Stimulated activated CD8-positive, alpha-beta memory T cell treated with anti-CD3 and anti-CD28 coated beads, Interleukin-7, amount 100 ng/mL, for 24 hours (primary cell): ENCODE data around the gene UXS1.

ENCODE experiments used
- DNase-seq: peaks from one replicate; pipeline ENCODE4 v3.0.0-alpha.2; 2020; ENCODE audit warnings: low read depth

Gene UXS1

GRCh38 chr2:106189325-106189724 lies 4.8 kb downstream of the UXS1 start:
- DNase-seq, result no peak

GRCh38 chr2:106187273-106187891 lies 6.7 kb downstream of the UXS1 start:
- DNase-seq, result no peak

- no peak for DNase-seq
Observed at GRCh38 chr2:106185475-106186184, 8.5 kb downstream of the UXS1 start.

- no peak for DNase-seq
Observed at GRCh38 chr2:106184857-106185256, 9.2 kb downstream of the UXS1 start.

- no peak for DNase-seq
Observed at GRCh38 chr2:106184394-106184793, 9.7 kb downstream of the UXS1 start.

GRCh38 chr2:106183101-106183696 lies 10.9 kb downstream of the UXS1 start:
- DNase-seq, result no peak

- no peak for DNase-seq
Observed at GRCh38 chr2:106181064-106181463, 13.0 kb downstream of the UXS1 start.

GRCh38 chr2:106180602-106181001 lies 13.5 kb downstream of the UXS1 start:
- no peak for DNase-seq

GRCh38 chr2:106178716-106179115 lies 15.4 kb downstream of the UXS1 start:
- DNase-seq, result no peak

- no peak for DNase-seq
Observed at GRCh38 chr2:106177581-106177980, 16.5 kb downstream of the UXS1 start.

GRCh38 chr2:106176446-106177099 lies 17.5 kb downstream of the UXS1 start:
- DNase-seq, result no peak

- no peak for DNase-seq
Observed at GRCh38 chr2:106175086-106175850, 18.8 kb downstream of the UXS1 start.

- DNase-seq, result no peak
Observed at GRCh38 chr2:106174056-106174455, 20.0 kb downstream of the UXS1 start.

- no peak for DNase-seq
Observed at GRCh38 chr2:106172649-106173048, 21.5 kb downstream of the UXS1 start.

GRCh38 chr2:106168657-106169056 lies 25.4 kb downstream of the UXS1 start:
- no peak for DNase-seq

- DNase-seq, result no peak
Observed at GRCh38 chr2:106167067-106167466, 27.0 kb downstream of the UXS1 start.

- DNase-seq, result no peak
Observed at GRCh38 chr2:106165561-106165960, 28.5 kb downstream of the UXS1 start.

GRCh38 chr2:106165029-106165428 lies 29.1 kb downstream of the UXS1 start:
- no peak for DNase-seq

GRCh38 chr2:106163948-106164545 lies 30.1 kb downstream of the UXS1 start:
- no peak for DNase-seq

GRCh38 chr2:106161938-106162820 lies 31.9 kb downstream of the UXS1 start:
- DNase-seq, result no peak

- no peak for DNase-seq
Observed at GRCh38 chr2:106161341-106161740, 32.8 kb downstream of the UXS1 start.
